Neural cell (in vitro differentiated cells): ENCODE results near the gene RIMS1.

ENCODE experiments used
- CTCF ChIP-seq: fragments of 450-650 bp; IDR thresholded peaks from 2 replicates; pipeline ENCODE4 v1.5.1; 2014; ENCODE audit warnings: antibody characterized with exemption, mild to moderate bottlenecking, moderate library complexity; ENCODE audit not compliant: poor library complexity, severe bottlenecking
- EP300 ChIP-seq: fragments of 450-650 bp; conservative IDR thresholded peaks from 2 replicates; pipeline ENCODE4 v1.6.1; 2014; ENCODE audit warnings: antibody characterized with exemption, mild to moderate bottlenecking, moderate library complexity; ENCODE audit not compliant: poor library complexity, severe bottlenecking
- EZH2 ChIP-seq: fragments of 200-600, 300-800 bp; shearing (Covaris generic), sonication (generic); IDR thresholded peaks from 2 replicates; pipeline ENCODE4 v1.6.1; 2014; ENCODE audit warnings: antibody characterized with exemption, low read length, borderline replicate concordance, mild to moderate bottlenecking; ENCODE audit not compliant: insufficient read depth, poor library complexity, severe bottlenecking
- RAD21 ChIP-seq: fragments of 450-650 bp; conservative IDR thresholded peaks from 2 replicates; pipeline ENCODE4 v1.6.1; 2014; ENCODE audit warnings: antibody characterized with exemption, mild to moderate bottlenecking, moderate library complexity
- REST ChIP-seq: IDR thresholded peaks from 2 replicates; pipeline ENCODE4 v1.6.1; 2012; ENCODE audit warnings: borderline replicate concordance
- SMC3 ChIP-seq: fragments of 450-650 bp; conservative IDR thresholded peaks from 2 replicates; pipeline ENCODE4 v1.6.1; 2014; ENCODE audit warnings: antibody characterized with exemption, mild to moderate bottlenecking, moderate library complexity; ENCODE audit not compliant: poor library complexity

GRCh38 chr6:72376736-72377135, 490.4 kb downstream of the RIMS1 start:
- TF ChIP-seq REST (no peak), EZH2 (no peak), EP300 (no peak), CTCF (no peak), RAD21 (no peak), SMC3 (no peak)
